K562 (cell line): Measurements from ENCODE around the gene SPATA33. TPM values are rescaled to one million over a fixed set of nuclear protein-coding genes. Genes with fewer than 3 reads are reported as not detected.

ENCODE experiments used
- BMI1 ChIP-seq: fragments of 150-350 bp; IDR thresholded peaks from 2 replicates; pipeline ENCODE4 v1.6.1; 2014; ENCODE audit warnings: low read length
- CSDE1 ChIP-seq, 2 experiments: fragments of 450-650 bp; IDR thresholded peaks; 2 replicates each; pipeline ENCODE4 v1.6.1; 2016; ENCODE audit warnings: mild to moderate bottlenecking in 1 of 2
- HNRNPL ChIP-seq: fragments of 200-400 bp; formaldehyde crosslinking; IDR thresholded peaks from 2 replicates; pipeline ENCODE4 v1.6.1; 2017; ENCODE audit warnings: low read depth, mild to moderate bottlenecking, low read length
- JUN ChIP-seq, 2 experiments: sonication (generic) in 1 of 2; formaldehyde crosslinking in 1 of 2; IDR thresholded peaks; 2 replicates each; pipeline versions ENCODE4 v1.6.1 to v1.8.0; 2012 to 2022; ENCODE audit warnings: borderline replicate concordance in 2 of 2, mild to moderate bottlenecking in 2 of 2, improper control_type of control experiment in 1 of 2, low read depth in 1 of 2, low read length in 1 of 2, missing genetic modification reagents in 1 of 2
- MAFF ChIP-seq: IDR thresholded peaks from 2 replicates; pipeline ENCODE4 v1.6.1; 2012; ENCODE audit warnings: low read length, improper control_type of control experiment
- MTA3 ChIP-seq: fragments of 450-650 bp; formaldehyde crosslinking; IDR thresholded peaks from 2 replicates; pipeline ENCODE4 v1.6.1; 2017; ENCODE audit warnings: mild to moderate bottlenecking, borderline replicate concordance
- NR2F6 ChIP-seq: fragments of 450-650 bp; formaldehyde crosslinking; IDR thresholded peaks from 2 replicates; pipeline ENCODE4 v1.4.0; 2020; ENCODE audit warnings: mild to moderate bottlenecking
- PTRF ChIP-seq: fragments of 450-650 bp; IDR thresholded peaks from 2 replicates; pipeline ENCODE4 v1.6.1; 2016; ENCODE audit warnings: mild to moderate bottlenecking, missing genetic modification characterization, missing compliant biosample characterization
- RHOXF2B ChIP-seq: fragments of 250-450 bp; sonication (Bioruptor Pico); conservative IDR thresholded peaks from 2 replicates; pipeline ENCODE4 v1.5.1; 2021
- SETDB1 ChIP-seq: IDR thresholded peaks from one replicate; pipeline ENCODE4 v1.6.1; 2012; ENCODE audit warnings: low read length, control low read depth, inconsistent platforms
- TSC22D4 ChIP-seq: fragments of 450-650 bp; IDR thresholded peaks from 2 replicates; pipeline ENCODE4 v1.6.1; 2016; ENCODE audit warnings: missing genetic modification characterization, missing biosample characterization, control low read depth
- ZNF431 ChIP-seq: sonication (generic); formaldehyde crosslinking; IDR thresholded peaks from 2 replicates; pipeline ENCODE4 v1.8.0; 2022; ENCODE audit warnings: mild to moderate bottlenecking, missing genetic modification reagents
- polyA plus RNA-seq, 8 experiments: library from polyadenylated mRNA; depleted of rRNA in 4 of 8; stranded (reverse) in 5 of 8; unstranded in 3 of 8; fragments of >200 nt; fragmentation: Nextera tagmentation in 2 of 8; fragmentation: Illumina TruSeq in 1 of 8; extraction: Ambion mirVana in 2 of 8; extraction: Trizol in 1 of 8; gene quantifications; 2 replicates each; pipeline versions ENCODE4 v1.2.1 to v1.2.3, GENCODE V29; 2011 to 2014; ENCODE audit warnings: inconsistent platforms in 1 of 8, missing spikeins in 1 of 8
- total RNA-seq, 7 experiments: library from RNA; depleted of rRNA in 6 of 7; stranded (reverse); fragments of >200 nt in 6 of 7; fragmentation: Illumina TruSeq in 2 of 7; extraction: Trizol in 2 of 7; gene quantifications; 2 replicates each; pipeline versions ENCODE4 v1.2.1 to v1.2.3, GENCODE V29; 2011 to 2021; ENCODE audit warnings: low replicate concordance in 1 of 7
- TF ChIP-seq, protein P1 (sequence below): sonication (generic); formaldehyde crosslinking; IDR thresholded peaks from 2 replicates; pipeline ENCODE4 v1.8.1; 2023; ENCODE audit warnings: mild to moderate bottlenecking, missing genetic modification reagents
- TF ChIP-seq, protein P2 (sequence below): sonication (generic); formaldehyde crosslinking; IDR thresholded peaks from 2 replicates; pipeline ENCODE4 v1.8.1; 2023; ENCODE audit warnings: mild to moderate bottlenecking, missing genetic modification reagents
- TF ChIP-seq, protein P3 (sequence below): fragments of 450-650 bp; formaldehyde crosslinking; IDR thresholded peaks from 2 replicates; pipeline ENCODE4 v1.4.0; 2020; ENCODE audit warnings: mild to moderate bottlenecking, moderate library complexity
- TF ChIP-seq, protein P4 (sequence below), 2 experiments: fragments of 450-650 bp in 1 of 2; sonication (generic) in 1 of 2; formaldehyde crosslinking in 1 of 2; IDR thresholded peaks in 1 of 2; conservative IDR thresholded peaks in 1 of 2; 2 replicates each; pipeline versions ENCODE4 v1.6.1 to v1.8.1; 2016 to 2023; ENCODE audit warnings: mild to moderate bottlenecking in 2 of 2, moderate library complexity in 2 of 2, inconsistent platforms in 1 of 2, missing genetic modification reagents in 1 of 2
- TF ChIP-seq, protein P5 (sequence below): fragments of 450-650 bp; IDR thresholded peaks from one replicate; pipeline ENCODE4 v1.6.1; 2018; ENCODE audit warnings: mild to moderate bottlenecking, moderate library complexity; ENCODE audit not compliant: partially characterized antibody
- TF ChIP-seq, protein P6 (sequence below): fragments of 250-450 bp; sonication (Bioruptor Pico); IDR thresholded peaks from 2 replicates; pipeline ENCODE4 v1.8.0; 2021; ENCODE audit warnings: borderline replicate concordance, mild to moderate bottlenecking, moderate library complexity; ENCODE audit not compliant: poor library complexity, severe bottlenecking

SPATA33 gene
- total and polyA plus RNA-seq, 9 of the 15 experiments (the other 6 are each of a cell fraction or from before 2014, with no cell fraction given), result 4.0 to 20.0 (median 11.8) TPM

DNA sequence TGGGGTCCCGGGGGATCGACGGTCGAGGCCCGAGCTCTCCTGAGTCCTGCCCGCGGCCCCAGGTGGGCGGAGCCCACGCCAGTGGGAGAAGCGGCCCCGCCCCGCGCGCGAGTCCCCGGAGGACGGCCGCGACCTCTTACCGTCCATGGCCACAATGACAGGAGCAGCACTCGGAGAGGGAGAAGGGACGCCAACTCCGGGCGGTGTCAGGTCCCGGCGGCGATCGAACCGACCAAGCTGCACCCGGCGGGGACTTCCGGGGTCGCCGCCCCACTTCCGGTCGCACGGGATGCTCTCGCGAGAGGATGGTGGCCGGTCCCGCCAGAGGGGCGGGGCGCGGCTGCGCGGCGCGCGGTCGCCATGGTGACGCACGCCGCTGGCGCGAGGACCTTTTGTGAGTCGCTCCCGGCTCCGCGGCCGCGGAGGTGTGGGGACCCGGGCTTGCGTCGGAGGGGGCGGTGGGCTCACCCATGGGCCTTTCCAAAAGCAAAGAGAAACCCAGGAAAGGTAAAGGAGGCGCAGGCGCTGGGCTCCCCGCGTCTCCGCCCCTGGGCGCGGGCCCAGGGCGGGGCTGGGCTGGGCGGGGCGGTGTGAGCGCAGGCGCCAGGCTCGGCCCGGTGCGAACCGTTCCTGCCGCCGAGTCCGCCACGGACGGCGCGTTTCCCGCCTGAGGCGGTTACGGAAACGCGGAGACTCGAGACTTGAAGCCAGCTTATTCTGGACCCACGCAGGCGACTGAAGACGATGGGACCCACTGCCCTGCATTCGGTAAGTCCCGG is at the start of gene SPATA33, which contains the start of gene CHMP1A (continued):
- TF ChIP-seq, protein P1, sequence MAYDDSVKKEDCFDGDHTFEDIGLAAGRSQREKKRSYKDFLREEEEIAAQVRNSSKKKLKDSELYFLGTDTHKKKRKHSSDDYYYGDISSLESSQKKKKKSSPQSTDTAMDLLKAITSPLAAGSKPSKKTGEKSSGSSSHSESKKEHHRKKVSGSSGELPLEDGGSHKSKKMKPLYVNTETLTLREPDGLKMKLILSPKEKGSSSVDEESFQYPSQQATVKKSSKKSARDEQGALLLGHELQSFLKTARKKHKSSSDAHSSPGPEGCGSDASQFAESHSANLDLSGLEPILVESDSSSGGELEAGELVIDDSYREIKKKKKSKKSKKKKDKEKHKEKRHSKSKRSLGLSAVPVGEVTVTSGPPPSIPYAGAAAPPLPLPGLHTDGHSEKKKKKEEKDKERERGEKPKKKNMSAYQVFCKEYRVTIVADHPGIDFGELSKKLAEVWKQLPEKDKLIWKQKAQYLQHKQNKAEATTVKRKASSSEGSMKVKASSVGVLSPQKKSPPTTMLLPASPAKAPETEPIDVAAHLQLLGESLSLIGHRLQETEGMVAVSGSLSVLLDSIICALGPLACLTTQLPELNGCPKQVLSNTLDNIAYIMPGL, result no peak; the same call in 1 of the 2 replicates
- TF ChIP-seq MAFF (no peak; the same call in 1 of the 2 replicates), TSC22D4 (no peak), RHOXF2B (CRISPR knock-in tag) (no peak), HNRNPL (no peak), JUN (IDR thresholded peaks at IDR 0.05; ENCODE audit: borderline replicate concordance, low read depth, low read length) (no peak), JUN (CRISPR knock-in tag; IDR thresholded peaks at IDR 0.05; ENCODE audit: borderline replicate concordance) (no peak), SETDB1 (no peak), BMI1 (peak; percentile 77; the same call in 1 of the 2 replicates), NR2F6 (no peak), ZNF431 (no peak; the same call in none of the 2 replicates), PTRF (tag) (no peak), CSDE1 (IDR thresholded peaks at IDR 0.05) (peak in 1 of 2 experiments; percentile 76; a peak in 2 of 4 replicates), MTA3 (no peak; the same call in 1 of the 2 replicates)
- TF ChIP-seq, protein P2, sequence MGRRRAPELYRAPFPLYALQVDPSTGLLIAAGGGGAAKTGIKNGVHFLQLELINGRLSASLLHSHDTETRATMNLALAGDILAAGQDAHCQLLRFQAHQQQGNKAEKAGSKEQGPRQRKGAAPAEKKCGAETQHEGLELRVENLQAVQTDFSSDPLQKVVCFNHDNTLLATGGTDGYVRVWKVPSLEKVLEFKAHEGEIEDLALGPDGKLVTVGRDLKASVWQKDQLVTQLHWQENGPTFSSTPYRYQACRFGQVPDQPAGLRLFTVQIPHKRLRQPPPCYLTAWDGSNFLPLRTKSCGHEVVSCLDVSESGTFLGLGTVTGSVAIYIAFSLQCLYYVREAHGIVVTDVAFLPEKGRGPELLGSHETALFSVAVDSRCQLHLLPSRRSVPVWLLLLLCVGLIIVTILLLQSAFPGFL (CRISPR knock-in tag), result no peak
- TF ChIP-seq, protein P3, sequence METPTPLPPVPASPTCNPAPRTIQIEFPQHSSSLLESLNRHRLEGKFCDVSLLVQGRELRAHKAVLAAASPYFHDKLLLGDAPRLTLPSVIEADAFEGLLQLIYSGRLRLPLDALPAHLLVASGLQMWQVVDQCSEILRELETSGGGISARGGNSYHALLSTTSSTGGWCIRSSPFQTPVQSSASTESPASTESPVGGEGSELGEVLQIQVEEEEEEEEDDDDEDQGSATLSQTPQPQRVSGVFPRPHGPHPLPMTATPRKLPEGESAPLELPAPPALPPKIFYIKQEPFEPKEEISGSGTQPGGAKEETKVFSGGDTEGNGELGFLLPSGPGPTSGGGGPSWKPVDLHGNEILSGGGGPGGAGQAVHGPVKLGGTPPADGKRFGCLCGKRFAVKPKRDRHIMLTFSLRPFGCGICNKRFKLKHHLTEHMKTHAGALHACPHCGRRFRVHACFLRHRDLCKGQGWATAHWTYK (CRISPR knock-in tag), result peak; percentile 43; the same call in 1 of the 2 replicates
- TF ChIP-seq, protein P4, sequence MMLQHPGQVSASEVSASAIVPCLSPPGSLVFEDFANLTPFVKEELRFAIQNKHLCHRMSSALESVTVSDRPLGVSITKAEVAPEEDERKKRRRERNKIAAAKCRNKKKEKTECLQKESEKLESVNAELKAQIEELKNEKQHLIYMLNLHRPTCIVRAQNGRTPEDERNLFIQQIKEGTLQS (IDR thresholded peaks at IDR 0.05), result no peak
- TF ChIP-seq, protein P4 (CRISPR knock-in tag; conservative IDR thresholded peaks at IDR 0.05), result no peak
- TF ChIP-seq, protein P5, sequence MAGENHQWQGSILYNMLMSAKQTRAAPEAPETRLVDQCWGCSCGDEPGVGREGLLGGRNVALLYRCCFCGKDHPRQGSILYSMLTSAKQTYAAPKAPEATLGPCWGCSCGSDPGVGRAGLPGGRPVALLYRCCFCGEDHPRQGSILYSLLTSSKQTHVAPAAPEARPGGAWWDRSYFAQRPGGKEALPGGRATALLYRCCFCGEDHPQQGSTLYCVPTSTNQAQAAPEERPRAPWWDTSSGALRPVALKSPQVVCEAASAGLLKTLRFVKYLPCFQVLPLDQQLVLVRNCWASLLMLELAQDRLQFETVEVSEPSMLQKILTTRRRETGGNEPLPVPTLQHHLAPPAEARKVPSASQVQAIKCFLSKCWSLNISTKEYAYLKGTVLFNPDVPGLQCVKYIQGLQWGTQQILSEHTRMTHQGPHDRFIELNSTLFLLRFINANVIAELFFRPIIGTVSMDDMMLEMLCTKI, result no peak
- TF ChIP-seq, protein P6, sequence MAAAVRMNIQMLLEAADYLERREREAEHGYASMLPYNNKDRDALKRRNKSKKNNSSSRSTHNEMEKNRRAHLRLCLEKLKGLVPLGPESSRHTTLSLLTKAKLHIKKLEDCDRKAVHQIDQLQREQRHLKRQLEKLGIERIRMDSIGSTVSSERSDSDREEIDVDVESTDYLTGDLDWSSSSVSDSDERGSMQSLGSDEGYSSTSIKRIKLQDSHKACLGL (CRISPR knock-in tag), result peak; percentile 39
